ENCODE measurements around the gene RTBDN. TPM values are rescaled to one million over a fixed set of nuclear protein-coding genes. Genes with fewer than 3 reads are reported as not detected.

Gene RTBDN
- not detected for total RNA-seq

GRCh38 chr19:12834566-12834943 lies at the start of gene RTBDN:
TSS of gene RTBDN (minus strand) at chr19:12834579. CDS start at chr19:12829979, 4,600 bp downstream.
- TF ChIP-seq, protein P1, sequence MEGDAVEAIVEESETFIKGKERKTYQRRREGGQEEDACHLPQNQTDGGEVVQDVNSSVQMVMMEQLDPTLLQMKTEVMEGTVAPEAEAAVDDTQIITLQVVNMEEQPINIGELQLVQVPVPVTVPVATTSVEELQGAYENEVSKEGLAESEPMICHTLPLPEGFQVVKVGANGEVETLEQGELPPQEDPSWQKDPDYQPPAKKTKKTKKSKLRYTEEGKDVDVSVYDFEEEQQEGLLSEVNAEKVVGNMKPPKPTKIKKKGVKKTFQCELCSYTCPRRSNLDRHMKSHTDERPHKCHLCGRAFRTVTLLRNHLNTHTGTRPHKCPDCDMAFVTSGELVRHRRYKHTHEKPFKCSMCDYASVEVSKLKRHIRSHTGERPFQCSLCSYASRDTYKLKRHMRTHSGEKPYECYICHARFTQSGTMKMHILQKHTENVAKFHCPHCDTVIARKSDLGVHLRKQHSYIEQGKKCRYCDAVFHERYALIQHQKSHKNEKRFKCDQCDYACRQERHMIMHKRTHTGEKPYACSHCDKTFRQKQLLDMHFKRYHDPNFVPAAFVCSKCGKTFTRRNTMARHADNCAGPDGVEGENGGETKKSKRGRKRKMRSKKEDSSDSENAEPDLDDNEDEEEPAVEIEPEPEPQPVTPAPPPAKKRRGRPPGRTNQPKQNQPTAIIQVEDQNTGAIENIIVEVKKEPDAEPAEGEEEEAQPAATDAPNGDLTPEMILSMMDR (IDR thresholded peaks at IDR 0.05) = no peak
- ATAC-seq (ENCODE audit: low FRiP score) = no peak
- no peak for DNase-seq (ENCODE audit: low spot score)

DNA sequence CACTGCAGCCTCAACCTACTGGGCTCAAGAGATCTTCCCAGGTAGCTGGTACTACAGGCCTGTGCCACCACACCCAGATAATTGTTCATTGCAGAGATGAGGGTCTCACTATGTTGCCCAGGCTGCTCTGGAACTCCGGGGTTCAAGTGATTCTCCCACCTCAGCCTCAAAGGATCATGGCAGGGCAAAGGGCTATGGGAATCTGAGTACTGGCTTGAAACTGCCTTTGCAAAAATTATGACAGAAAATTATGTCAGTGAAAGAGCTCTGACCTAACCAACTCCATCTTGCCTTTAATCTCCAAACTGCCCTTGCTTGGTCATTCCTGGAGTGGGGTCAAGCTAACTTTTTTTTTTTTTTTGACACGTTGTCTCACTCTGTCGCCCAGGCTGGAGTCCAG lies 48.2 kb upstream of the RTBDN start:
- TF ChIP-seq, protein P1 (IDR thresholded peaks at IDR 0.05) = no peak
- DNase-seq (ENCODE audit: low spot score) = no peak
- ATAC-seq (ENCODE audit: low FRiP score) = no peak

DNA sequence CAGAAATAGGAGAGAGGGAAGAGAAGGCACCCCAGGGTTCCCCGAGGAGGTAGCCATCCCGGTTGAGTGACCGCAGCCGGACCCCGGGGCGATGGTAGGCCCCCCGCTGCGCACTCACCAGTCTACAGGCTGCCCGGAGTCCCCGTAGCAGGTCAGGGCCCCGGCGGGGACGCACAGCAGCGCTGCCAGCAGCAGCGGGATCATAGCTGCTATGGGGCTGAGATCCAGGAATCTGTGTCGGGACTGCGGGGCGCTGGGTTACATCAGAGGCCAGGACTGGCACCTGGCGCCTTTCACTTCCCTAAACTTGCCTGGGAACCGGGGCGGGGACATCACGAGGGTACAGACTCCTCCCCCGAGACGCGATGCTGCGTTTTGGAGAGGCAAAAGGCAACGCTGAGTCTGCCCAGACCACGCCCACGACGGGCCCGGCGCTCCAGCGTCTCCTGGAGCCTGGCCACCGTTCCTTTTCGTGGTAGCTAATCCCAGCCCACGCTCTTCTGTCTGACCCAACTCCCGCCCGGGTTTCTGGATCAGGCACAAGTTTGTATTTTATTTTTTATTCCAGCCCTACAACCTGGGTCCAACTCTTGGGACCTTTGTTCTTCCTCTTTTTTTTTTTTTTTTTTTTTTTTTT lies 46.9 kb upstream of the RTBDN start, which contains the start of gene DNASE2:
DNASE2 (minus strand) TSS at position 278 of the 637 bp plus-strand sequence; CDS start at position 204, 74 bp downstream.
- TF ChIP-seq, protein P1 (IDR thresholded peaks at IDR 0.05) = no peak
- DNase-seq (ENCODE audit: low spot score) = peak; percentile 79
- peak; percentile 94 for ATAC-seq (ENCODE audit: low FRiP score)

- ATAC-seq (ENCODE audit: low FRiP score) = peak; percentile 21
- no peak for DNase-seq (ENCODE audit: low spot score)
- TF ChIP-seq, protein P1 (IDR thresholded peaks at IDR 0.05) = no peak
Observed at GRCh38 chr19:12880551-12881171, 46.3 kb upstream of the RTBDN start.

GRCh38 chr19:12875086-12875485 lies 40.7 kb upstream of the RTBDN start:
- TF ChIP-seq, protein P1 (IDR thresholded peaks at IDR 0.05) = no peak
- DNase-seq (ENCODE audit: low spot score) = no peak
- no peak for ATAC-seq (ENCODE audit: low FRiP score)

DNA sequence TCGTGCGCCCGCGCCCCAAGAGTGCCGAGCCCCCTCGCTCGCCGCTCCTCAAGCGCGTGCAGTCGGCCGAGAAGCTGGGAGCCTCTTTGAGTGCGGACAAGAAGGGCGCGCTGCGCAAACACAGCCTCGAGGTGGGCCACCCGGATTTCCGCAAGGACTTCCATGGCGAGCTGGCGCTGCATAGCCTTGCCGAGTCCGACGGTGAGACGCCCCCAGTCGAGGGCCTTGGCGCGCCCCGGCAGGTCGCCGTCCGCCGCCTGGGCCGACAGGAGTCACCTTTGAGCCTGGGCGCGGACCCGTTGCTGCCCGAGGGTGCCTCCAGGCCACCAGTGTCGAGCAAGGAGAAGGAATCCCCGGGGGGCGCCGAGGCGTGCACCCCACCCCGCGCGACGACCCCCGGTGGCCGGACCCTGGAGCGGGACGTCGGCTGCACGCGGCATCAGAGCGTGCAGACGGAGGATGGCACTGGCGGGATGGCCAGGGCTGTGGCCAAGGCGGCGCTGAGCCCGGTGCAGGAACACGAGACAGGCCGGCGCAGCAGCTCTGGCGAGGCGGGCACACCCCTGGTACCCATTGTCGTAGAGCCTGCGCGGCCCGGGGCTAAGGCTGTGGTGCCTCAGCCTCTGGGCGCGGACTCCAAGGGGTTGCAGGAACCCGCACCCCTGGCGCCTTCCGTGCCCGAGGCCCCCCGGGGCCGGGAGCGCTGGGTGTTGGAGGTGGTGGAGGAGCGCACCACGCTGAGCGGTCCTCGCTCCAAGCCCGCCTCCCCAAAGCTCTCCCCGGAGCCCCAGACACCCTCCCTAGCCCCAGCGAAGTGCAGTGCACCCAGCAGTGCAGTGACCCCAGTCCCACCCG lies 39.7 kb upstream of the RTBDN start:
- DNase-seq (ENCODE audit: low spot score) = no peak
- TF ChIP-seq, protein P1 (IDR thresholded peaks at IDR 0.05) = no peak
- ATAC-seq (ENCODE audit: low FRiP score) = no peak

Data from omental fat pad (tissue), 4 donors.